SK-N-SH (cell line): ENCODE measurements around the gene NRG3. TPM values are rescaled to one million over a fixed set of nuclear protein-coding genes. Genes with fewer than 3 reads are reported as not detected.

Experiments
- CTCF ChIA-PET: fragments of 300-600, 350-600 bp; formaldehyde crosslinking; extraction: SDS; loops from one replicate; lab custom pipeline; 2021; lab: Yijun Ruan, JAX
- POLR2A ChIA-PET: fragments of 350-600 bp; sonication (Branson Sonifier 250); formaldehyde crosslinking; extraction: SDS; loops from one replicate; lab custom pipeline; 2020; ENCODE audit warnings: antibody characterized with exemption, inconsistent platforms; lab: Yijun Ruan, JAX
- DNase-seq: peaks from one replicate; pipeline ENCODE4 v3.0.0; 2012
- H2AFZ ChIP-seq: fragments of 200-600 bp; sonication (generic); 2 replicates; pipeline ENCODE4 v1.8.1; 2016; ENCODE audit warnings: antibody characterized with exemption, mild to moderate bottlenecking, low read depth
- H3F3A ChIP-seq: fragments of 200-600 bp; sonication (generic); replicated peaks from 2 replicates; pipeline ENCODE3; 2016; ENCODE audit warnings: antibody characterized with exemption, mild to moderate bottlenecking; ENCODE audit not compliant: insufficient read depth
- H3K27ac ChIP-seq, 2 experiments: fragments of 200-500 bp in 1 of 2; fragments of 200-600 bp in 1 of 2; sonication (Bioruptor generic) in 1 of 2; sonication (generic), shearing (Covaris generic) in 1 of 2; 2 replicates each; pipeline versions ENCODE4 v1.5.1 to v1.6.1; 2014 to 2016; ENCODE audit warnings: low read depth in 2 of 2, inconsistent platforms in 1 of 2, low read length in 1 of 2, mild to moderate bottlenecking in 1 of 2, mixed read lengths in 1 of 2
- H3K27me3 ChIP-seq: fragments of 200-600 bp; sonication (generic), shearing (Covaris generic); 2 replicates; pipeline ENCODE4 v1.6.1; 2016; ENCODE audit warnings: mixed run types; ENCODE audit not compliant: insufficient read depth
- H3K36me3 ChIP-seq, 2 experiments: fragments of 200-500 bp in 1 of 2; fragments of 200-600 bp in 1 of 2; sonication (Bioruptor generic) in 1 of 2; sonication (generic) in 1 of 2; replicated peaks in 1 of 2; 2 replicates each; pipeline versions ENCODE3 to v1.5.1; 2014 to 2016; ENCODE audit warnings: low read length in 1 of 2, mild to moderate bottlenecking in 1 of 2; ENCODE audit not compliant: insufficient read depth in 2 of 2, control insufficient read depth in 1 of 2
- H3K4me1 ChIP-seq, 2 experiments: fragments of 200-500 bp in 1 of 2; fragments of 200-600 bp in 1 of 2; sonication (Bioruptor generic) in 1 of 2; sonication (generic), shearing (Covaris generic) in 1 of 2; 2 replicates each; pipeline versions ENCODE4 v1.5.1 to v1.6.1; 2014 to 2016; ENCODE audit warnings: low read depth in 1 of 2, low read length in 1 of 2, mixed run types in 1 of 2; ENCODE audit not compliant: insufficient read depth in 2 of 2, control insufficient read depth in 1 of 2
- H3K4me2 ChIP-seq: fragments of 200-600 bp; sonication (generic), shearing (Covaris generic); 2 replicates; pipeline ENCODE4 v1.6.1; 2017; ENCODE audit warnings: mixed run types
- H3K4me3 ChIP-seq, 2 experiments: fragments of 200-500 bp in 1 of 2; fragments of 200-600 bp in 1 of 2; sonication (Bioruptor generic) in 1 of 2; sonication (generic), shearing (Covaris generic) in 1 of 2; 2 replicates each; pipeline versions ENCODE4 v1.5.1 to v1.8.1; 2014 to 2016; ENCODE audit warnings: low read depth in 2 of 2, inconsistent platforms in 1 of 2, low read length in 1 of 2, mild to moderate bottlenecking in 1 of 2, mixed read lengths in 1 of 2, moderate library complexity in 1 of 2
- H3K79me2 ChIP-seq: fragments of 200-600 bp; sonication (generic); 2 replicates; pipeline ENCODE4 v1.8.1; 2017; ENCODE audit warnings: mild to moderate bottlenecking; ENCODE audit not compliant: insufficient read depth
- H3K9ac ChIP-seq: fragments of 200-600 bp; sonication (generic); 2 replicates; pipeline ENCODE4 v1.6.1; 2017; ENCODE audit warnings: mixed run types
- H3K9me2 ChIP-seq: fragments of 200-600 bp; sonication (generic); 2 replicates; pipeline ENCODE4 v1.6.1; 2017; ENCODE audit warnings: mixed run types
- H3K9me3 ChIP-seq: fragments of 200-600 bp; sonication (generic); 2 replicates; pipeline ENCODE4 v1.6.1; 2017; ENCODE audit warnings: mixed run types, mild to moderate bottlenecking, moderate library complexity
- H4K20me1 ChIP-seq: fragments of 200-600 bp; sonication (generic); 2 replicates; pipeline ENCODE4 v1.6.1; 2017; ENCODE audit warnings: mild to moderate bottlenecking, mixed run types; ENCODE audit not compliant: insufficient read depth
- CHD2 ChIP-seq: fragments of 150-350 bp; IDR thresholded peaks from 2 replicates; pipeline ENCODE4 v1.6.1; 2018; ENCODE audit warnings: low read length; ENCODE audit not compliant: partially characterized antibody
- ELF1 ChIP-seq: IDR thresholded peaks from 2 replicates; pipeline ENCODE4 v1.4.0; 2012
- EZH2phosphoT487 ChIP-seq: fragments of 200-600 bp; sonication (generic); IDR thresholded peaks from 2 replicates; pipeline ENCODE4 v1.6.1; 2017; ENCODE audit warnings: low read depth, mixed run types, mild to moderate bottlenecking, antibody characterized with exemption, moderate library complexity, borderline replicate concordance
- FOXJ3 ChIP-seq: sonication (generic); formaldehyde crosslinking; IDR thresholded peaks from 2 replicates; pipeline ENCODE4 v1.5.1; 2020; ENCODE audit warnings: mild to moderate bottlenecking, missing genetic modification reagents
- GABPA ChIP-seq: IDR thresholded peaks from 2 replicates; pipeline ENCODE4 v1.4.0; 2012; ENCODE audit warnings: low read depth, mild to moderate bottlenecking
- NFIC ChIP-seq: IDR thresholded peaks from 2 replicates; pipeline ENCODE4 v1.4.0; 2012; ENCODE audit warnings: borderline replicate concordance
- PBX3 ChIP-seq: IDR thresholded peaks from 2 replicates; pipeline ENCODE4; 2012
- POLR2AphosphoS5 ChIP-seq: IDR thresholded peaks from 2 replicates; pipeline ENCODE4 v1.6.1; 2012; ENCODE audit warnings: low read depth, low read length
- RAD21 ChIP-seq: IDR thresholded peaks from 2 replicates; pipeline ENCODE4 v1.6.1; 2012; ENCODE audit warnings: mild to moderate bottlenecking, low read length
- RXRA ChIP-seq: IDR thresholded peaks from 2 replicates; pipeline ENCODE4 v1.4.0; 2012; ENCODE audit warnings: low read depth, mild to moderate bottlenecking, borderline replicate concordance
- SIN3A ChIP-seq: IDR thresholded peaks from 2 replicates; pipeline ENCODE4 v1.6.1; 2012; ENCODE audit warnings: low read depth, mild to moderate bottlenecking, low read length, moderate library complexity, borderline replicate concordance
- SMC3 ChIP-seq: IDR thresholded peaks from 2 replicates; pipeline ENCODE4 v1.6.1; 2012; ENCODE audit warnings: low read depth, low read length, improper control_type of control experiment
- TAF1 ChIP-seq: IDR thresholded peaks from 2 replicates; pipeline ENCODE4 v1.6.1; 2012; ENCODE audit warnings: low read depth, mild to moderate bottlenecking, low read length, moderate library complexity, borderline replicate concordance
- TEAD4 ChIP-seq: IDR thresholded peaks from 2 replicates; pipeline ENCODE4 v1.4.0; 2012; ENCODE audit warnings: mild to moderate bottlenecking, borderline replicate concordance; ENCODE audit not compliant: insufficient read depth
- USF1 ChIP-seq: IDR thresholded peaks from 2 replicates; pipeline ENCODE4 v1.4.0; 2012; ENCODE audit warnings: low read depth, borderline replicate concordance
- YY1 ChIP-seq: IDR thresholded peaks from 2 replicates; pipeline ENCODE4 v1.4.0; 2012; ENCODE audit warnings: low read depth, mild to moderate bottlenecking
- ZBTB33 ChIP-seq: IDR thresholded peaks from 2 replicates; pipeline ENCODE4 v1.4.0; 2012; ENCODE audit warnings: low read depth, borderline replicate concordance
- WGBS: methylation state at CpG from one replicate; pipeline ENCODE4 v1.1.6; 2017; ENCODE audit warnings: low lambda C conversion rate; 5-methylcytosine and 5-hydroxymethylcytosine counted together
- polyA plus RNA-seq, 3 experiments: library from polyadenylated mRNA; depleted of rRNA; stranded (reverse); fragments of >200 nt; gene quantifications; 2 replicates each; pipeline ENCODE4 v1.2.3, GENCODE V29; 2012
- TF ChIP-seq, protein P1 (sequence below): IDR thresholded peaks from 2 replicates; pipeline ENCODE4 v1.4.0; 2012; ENCODE audit warnings: low read depth

Gene NRG3
- polyA plus RNA-seq, 1 of the 3 experiments (the other 2 are of a cell fraction): 0.03 TPM

DNA sequence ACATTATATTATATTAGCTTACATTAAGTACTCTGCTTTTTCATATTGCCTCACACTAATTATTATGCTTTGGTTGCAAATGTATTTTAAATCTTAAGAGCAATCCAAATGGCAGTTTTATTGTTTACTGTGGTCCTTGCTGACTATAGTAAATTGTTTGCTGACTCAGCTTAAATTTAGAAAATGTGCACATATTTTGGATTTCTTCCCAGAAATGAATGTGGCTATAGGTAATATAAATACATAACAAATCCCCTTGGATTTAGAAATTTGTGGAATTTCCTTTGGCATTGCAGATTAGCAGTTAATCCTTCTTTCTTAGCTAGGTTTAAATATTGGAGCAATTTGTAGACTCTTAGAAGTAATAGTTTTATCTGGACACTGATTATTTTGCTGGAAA, 565.8 kb downstream of the NRG3 start:
- no peaks in the 10 kb centered on the region for H3K79me2 ChIP-seq
- TF ChIP-seq NFIC (no peak), PBX3 (no peak), RAD21 (no peak)
- H3K4me1 ChIP-seq: no peaks in the 10 kb centered on the region
- H4K20me1 ChIP-seq: no peaks in the 10 kb centered on the region
- CTCF ChIA-PET: interaction anchor here (0.6 kb wide), 1 partner anchor 1164 kb away, joined by 3 read pairs; no protein-coding TSS in a partner anchor
- H3F3A ChIP-seq: no peaks in the 10 kb centered on the region
- no peak overlapping the region for H2AFZ ChIP-seq
- H3K9ac ChIP-seq: no peak overlapping the region
- POLR2A ChIA-PET: no interaction called here
- no peaks in the 10 kb centered on the region for H3K9me3 ChIP-seq
- no peak overlapping the region for H3K27ac ChIP-seq
- no peaks in the 10 kb centered on the region for H3K27me3 ChIP-seq
- H3K4me2 ChIP-seq: no peak overlapping the region
- no peaks in the 10 kb centered on the region for H3K36me3 ChIP-seq
- no peak for DNase-seq
- H3K9me2 ChIP-seq: no peaks in the 10 kb centered on the region; the same call in 1 of the 2 replicates
- no peak overlapping the region for H3K4me3 ChIP-seq

DNA sequence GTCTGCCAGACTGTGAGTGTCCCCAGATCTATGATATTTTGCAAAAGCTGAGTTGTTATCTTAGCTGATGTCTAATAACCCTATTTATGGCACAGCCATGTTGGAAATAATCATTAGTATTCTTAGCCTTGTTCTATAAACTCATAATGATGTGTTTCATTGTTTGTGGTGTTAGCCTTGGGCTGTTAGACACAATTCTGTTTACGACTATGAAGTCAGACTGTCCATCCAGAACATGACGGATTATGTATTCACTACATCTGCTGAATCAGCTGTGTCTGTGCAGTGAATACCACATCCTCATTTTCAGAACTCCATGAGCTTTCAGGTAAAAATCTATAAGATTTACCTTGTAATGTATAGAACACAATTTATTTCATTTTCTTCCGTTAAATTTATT, 577.1 kb downstream of the NRG3 start:
- Histone ChIP-seq H3K36me3 (no peaks in the 10 kb centered on the region), H3K9me2 (no peaks in the 10 kb centered on the region), H3F3A (no peaks in the 10 kb centered on the region), H3K27me3 (no peaks in the 10 kb centered on the region), H3K9me3 (no peaks in the 10 kb centered on the region), H2AFZ (no peak overlapping the region), H3K79me2 (no peaks in the 10 kb centered on the region), H3K4me1 (no peaks in the 10 kb centered on the region; a peak in 1 of 4 replicates), H3K4me3 (no peak overlapping the region), H3K4me2 (no peak overlapping the region), H3K27ac (no peak overlapping the region), H3K9ac (no peak overlapping the region), H4K20me1 (no peaks in the 10 kb centered on the region)
- 85% methylated on average over 3 of the region's 3 CpGs for WGBS
- ChIA-PET POLR2A (no interaction called here), CTCF (interaction anchor here (1.0 to 2.8 kb wide), 2 partner anchors 21 to 32 kb away, joined by 3 to 6 read pairs; no protein-coding TSS in a partner anchor)
- DNase-seq: no peak
- TF ChIP-seq POLR2AphosphoS5 (no peak), TEAD4 (no peak), CHD2 (no peak), TAF1 (no peak), USF1 (no peak)

DNA sequence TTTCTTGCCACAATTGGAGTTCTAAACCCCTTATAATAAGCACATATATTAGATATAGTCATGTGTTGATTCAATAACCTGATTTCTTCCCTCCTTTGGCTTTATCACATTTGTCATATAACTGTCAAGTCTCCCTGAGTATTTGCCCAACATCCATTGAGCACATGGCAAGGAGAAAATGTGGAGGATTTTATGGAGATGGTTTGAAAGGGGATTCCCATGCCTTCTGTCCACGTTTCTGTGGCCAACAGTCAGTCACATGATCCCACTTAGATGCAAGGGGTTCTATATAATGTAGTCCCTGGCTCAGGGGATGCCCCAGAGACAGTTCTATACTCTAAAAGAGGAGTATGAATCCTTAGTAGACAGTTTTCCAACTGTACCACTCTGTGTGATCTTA, 577.7 kb downstream of the NRG3 start:
- H4K20me1 ChIP-seq: no peaks in the 10 kb centered on the region
- POLR2A ChIA-PET: no interaction called here
- CTCF ChIA-PET: interaction anchor here (1.0 to 1.2 kb wide), 2 partner anchors 32 to 344 kb away, joined by 3 read pairs; no protein-coding TSS in a partner anchor
- TF ChIP-seq, protein P1, sequence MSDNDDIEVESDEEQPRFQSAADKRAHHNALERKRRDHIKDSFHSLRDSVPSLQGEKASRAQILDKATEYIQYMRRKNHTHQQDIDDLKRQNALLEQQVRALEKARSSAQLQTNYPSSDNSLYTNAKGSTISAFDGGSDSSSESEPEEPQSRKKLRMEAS: no peak
- TF ChIP-seq ZBTB33 (no peak), FOXJ3 (CRISPR knock-in tag) (no peak), ELF1 (no peak), SIN3A (no peak), YY1 (no peak), TAF1 (no peak), CHD2 (no peak), RAD21 (no peak), USF1 (no peak), EZH2phosphoT487 (no peak), SMC3 (no peak), RXRA (no peak), GABPA (no peak)

More for the DNA sequence above, 577.7 kb downstream of the NRG3 start:
- Histone ChIP-seq H3K36me3 (no peaks in the 10 kb centered on the region), H3K9me2 (no peaks in the 10 kb centered on the region), H3F3A (no peaks in the 10 kb centered on the region), H3K4me1 (no peaks in the 10 kb centered on the region; a peak in 1 of 4 replicates), H3K4me3 (no peak overlapping the region), H2AFZ (no peak overlapping the region), H3K9ac (no peak overlapping the region), H3K4me2 (no peak overlapping the region), H3K9me3 (no peaks in the 10 kb centered on the region), H3K27ac (no peak overlapping the region), H3K79me2 (no peaks in the 10 kb centered on the region), H3K27me3 (no peaks in the 10 kb centered on the region)
- no peak for DNase-seq
- WGBS: 32% methylated on average over 1 of the region's 1 CpG
